Dermis microvascular lymphatic vessel endothelial cell (primary cell): ENCODE measurements around the gene SPAG5. TPM values are rescaled to one million over a fixed set of nuclear protein-coding genes. Genes with fewer than 3 reads are reported as not detected.

Experiments used
- DNase-seq, 2 donors: peaks; one replicate each; pipeline versions ENCODE4 v3.0.0 to v3.0.0-alpha.2; 2010; ENCODE audit warnings: low read depth in 2 of 2
- total RNA-seq: library from RNA; depleted of rRNA; stranded (reverse); fragments of >200 nt; gene quantifications from 2 replicates; pipeline ENCODE4 v1.2.1, GENCODE V29; 2014

Gene SPAG5
- total RNA-seq, 1 donor from 2014 or later: 22.2 TPM

DNA sequence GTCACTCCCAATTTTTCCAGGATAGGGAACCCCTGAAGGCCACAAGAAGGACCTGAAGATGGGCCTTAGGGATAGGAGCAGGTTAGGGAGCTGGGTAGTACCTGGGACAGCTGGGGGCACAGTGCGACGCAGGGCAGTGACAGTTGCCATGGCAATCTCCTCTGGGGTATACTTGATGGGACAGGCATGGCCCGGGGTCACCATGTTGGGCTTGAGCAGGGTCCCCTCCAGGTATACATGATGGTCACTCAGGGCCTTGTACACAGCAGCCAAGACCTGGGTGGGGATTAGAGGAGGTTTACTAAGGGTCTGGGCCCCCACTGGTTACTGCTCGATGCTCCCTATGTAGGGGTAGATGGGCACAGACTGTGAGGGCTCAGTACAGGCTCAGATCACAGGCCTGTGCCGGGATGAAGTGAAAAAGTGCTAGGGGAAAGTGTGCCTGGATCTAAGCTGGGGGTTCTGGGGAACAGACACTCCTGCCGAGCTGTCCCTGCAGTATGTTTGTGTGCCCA is 24.8 kb downstream of the SPAG5 start:
- no peak for DNase-seq

DNA sequence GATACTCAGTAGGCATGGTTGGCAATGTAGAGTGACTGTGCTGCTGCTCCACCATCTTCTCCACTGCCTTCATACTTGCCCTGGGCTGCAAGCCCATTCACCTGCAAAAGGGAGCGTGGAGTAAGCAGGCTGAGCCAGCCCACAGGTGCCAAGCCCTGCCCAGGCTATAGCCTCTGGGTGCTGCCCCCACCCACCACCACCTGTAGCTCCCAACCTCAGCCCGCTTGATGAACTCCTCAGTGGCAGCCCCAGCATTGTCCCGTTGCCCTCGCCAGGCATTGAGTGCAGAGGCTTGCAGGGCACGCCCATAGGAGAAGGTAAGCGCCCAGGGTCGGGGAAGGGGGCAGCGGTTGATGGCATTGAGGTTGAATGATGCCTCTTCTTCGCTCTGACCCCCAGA is 25.3 kb downstream of the SPAG5 start:
- DNase-seq: no peak

DNA sequence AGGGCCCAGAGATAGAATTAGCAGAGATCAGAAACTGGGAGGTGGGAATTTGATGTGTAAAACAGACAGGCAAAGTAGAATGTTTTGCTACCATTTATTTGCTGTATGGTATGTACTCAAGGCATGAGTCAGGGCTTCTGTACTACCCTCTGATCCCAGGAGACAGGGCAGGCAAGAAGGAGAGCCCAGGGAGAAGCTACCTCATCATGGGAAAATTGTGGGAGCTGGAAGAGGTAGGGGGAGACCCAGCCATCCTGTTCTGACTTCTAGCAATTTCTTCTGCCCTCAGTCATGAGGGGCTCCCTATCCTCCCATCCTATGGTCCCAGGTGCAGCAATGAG is 25.8 kb downstream of the SPAG5 start:
- no peak for DNase-seq

DNA sequence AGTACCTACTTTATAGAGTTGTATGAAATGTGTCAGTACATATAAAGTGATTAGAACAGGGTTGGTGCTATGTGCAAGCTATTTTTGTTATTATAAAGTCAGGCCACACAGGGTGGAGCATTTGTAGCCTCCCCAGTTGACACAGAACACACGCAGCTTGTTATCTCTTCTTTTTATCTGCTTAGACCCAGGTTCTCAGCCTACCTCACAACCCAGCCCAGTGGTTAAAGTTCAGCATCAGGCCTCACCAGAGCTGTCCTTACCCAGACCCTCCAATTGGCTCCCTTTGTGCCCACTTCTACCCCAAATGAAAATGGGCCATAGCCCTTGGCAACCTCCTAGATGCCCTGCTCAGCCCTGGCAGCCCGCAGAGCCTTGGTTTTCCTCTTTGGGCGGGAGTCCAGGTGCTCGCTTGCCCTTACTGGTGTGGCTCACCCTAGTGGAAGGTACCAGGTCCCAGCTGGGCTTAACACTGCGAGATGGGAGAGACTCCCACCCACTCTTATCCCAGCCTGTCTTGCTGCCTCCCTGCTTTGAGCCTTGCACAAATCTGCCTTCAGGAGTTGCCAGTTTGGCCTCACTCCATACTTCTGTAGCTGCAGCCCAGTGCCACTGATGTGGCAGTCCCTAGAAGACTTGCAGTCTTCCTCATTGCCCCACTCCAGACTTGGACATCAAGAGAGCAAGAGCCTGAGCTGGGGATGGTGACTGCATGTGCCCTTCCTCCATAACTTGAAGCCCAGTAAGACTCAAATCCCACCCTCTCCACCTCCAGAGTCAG is 26.4 kb downstream of the SPAG5 start:
- no peak for DNase-seq

DNA sequence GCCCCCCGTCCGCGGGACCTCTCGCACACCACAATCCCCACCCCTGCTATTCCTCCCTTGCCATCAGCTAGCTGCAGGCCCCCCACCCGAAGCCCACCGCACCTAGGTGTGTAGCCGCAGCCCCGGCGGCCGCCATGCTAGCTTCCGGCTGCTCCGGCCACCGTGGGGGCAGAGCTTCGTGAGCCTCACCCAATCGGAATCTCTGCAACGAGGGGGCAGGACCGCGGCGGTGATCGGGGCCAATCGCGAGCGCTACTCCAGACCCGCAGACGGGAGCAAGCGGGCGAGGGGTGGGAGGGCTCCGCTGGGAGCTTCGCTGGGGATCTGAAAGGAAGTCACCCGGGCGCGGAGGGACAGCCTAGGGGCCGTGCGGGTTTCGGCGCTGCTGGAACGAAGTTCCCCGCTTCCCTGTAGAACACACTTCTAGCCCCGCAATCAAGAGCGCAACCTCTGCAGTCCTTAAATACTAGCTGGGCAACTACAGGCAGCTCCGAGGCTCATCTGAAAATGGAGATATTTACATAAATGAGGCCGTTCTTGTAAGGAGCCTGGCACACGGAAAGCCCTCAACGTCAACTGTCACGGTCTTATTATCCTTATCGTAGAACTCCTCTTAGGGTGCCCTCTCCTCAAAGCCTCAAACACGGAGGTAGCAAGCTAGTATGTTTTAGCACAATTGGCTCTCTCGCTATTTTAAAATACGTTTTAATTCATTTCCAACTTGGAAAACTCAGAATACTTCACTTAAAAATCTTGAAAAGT is 27.3 kb downstream of the SPAG5 start, which contains the start of gene PIGS:
Gene PIGS (minus strand): TSS at position 164 of the 762 bp plus-strand sequence. CDS start 28 bp downstream, at position 136.
- peak; percentile 81 to 93 for DNase-seq

DNA sequence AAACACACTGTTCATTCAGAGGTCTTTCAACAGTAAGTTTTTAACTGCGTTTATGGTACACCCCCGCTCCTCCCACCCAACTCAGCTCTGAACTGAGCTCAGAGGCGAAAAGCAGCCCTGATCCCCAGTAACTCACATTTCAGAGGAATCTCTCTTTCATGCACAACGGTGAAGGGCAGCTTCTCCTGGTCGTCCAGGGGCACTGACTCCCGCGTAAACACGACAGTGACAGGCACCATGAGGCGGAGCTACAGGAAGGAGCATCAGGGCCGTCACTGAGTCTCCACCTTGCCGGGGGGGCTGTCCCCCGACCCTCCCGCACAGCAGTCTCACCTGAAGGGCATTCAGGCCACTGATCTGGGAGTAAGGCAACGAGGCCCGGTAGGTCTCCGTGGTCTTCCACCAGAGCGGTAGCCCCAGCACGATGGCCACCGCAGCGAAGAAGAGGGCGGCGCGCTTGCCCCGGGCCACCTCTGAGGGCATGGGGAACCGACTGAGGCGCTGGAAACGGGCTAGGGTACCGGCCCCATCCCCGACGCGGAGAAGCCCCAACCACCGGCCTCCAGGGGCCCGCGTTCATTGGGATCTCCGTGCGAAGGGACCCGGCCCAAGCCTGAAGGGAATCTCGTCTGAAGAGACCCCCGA is 28.0 kb downstream of the SPAG5 start:
- DNase-seq: peak; percentile 11 to 45

DNA sequence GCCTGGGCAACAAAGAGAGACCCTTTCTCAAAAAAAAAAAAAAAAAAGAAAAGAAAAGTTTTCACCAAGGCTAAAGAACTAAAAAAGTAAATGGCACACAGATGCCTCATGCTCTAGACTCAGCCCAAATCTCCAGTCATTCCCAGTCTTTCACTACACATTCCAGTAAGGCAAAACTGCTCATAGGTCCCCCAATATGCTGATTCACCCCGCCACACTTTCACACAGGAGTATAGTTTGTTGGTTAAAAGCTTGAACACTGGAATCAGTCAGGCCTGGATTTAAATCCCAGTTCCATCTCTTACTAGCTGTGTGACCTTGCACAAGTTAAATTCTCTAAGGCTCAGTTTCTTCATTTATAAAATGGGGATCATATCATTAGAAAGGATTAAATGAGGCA is 29.4 kb downstream of the SPAG5 start:
- DNase-seq: no peak

DNA sequence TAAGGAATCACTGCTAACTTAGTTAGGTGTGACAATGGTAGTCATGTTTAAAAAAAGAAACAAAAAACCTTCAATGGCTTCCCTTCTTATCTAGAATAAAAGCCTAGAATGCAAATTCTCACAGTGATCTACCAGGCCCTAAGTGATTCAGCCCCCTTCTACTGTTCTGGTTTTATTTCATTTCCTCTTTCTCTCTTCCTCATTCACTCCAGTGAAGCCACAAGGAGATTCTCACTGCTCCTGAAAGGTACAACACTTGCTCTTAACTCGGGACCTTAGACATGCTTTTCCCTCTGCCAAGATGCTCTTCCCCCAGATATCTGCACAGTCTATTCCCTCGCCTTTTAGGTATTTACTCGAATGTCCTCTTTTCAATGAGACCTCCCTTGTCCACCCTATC is 31.2 kb downstream of the SPAG5 start:
- DNase-seq: no peak

DNA sequence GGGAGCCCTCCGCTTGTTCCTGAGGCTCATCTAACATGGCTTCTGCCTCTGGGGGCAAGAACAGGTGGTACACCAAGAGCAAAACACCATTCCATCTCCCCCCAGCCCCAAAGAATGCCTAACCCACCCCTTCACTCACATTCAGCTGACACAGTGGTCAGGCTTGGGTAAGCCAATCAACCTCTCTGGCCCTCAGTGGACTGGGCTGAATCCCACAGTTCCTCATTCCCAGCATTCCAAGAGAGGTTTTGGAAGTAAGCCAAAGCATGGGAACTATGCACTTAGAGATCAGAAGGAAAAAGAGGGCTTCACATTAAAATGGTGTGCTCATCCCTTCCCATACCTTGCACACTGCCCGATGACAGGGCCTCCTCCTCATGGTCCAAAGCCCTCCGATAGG is 35.4 kb downstream of the SPAG5 start:
- peak; percentile 15 to 22 for DNase-seq

DNA sequence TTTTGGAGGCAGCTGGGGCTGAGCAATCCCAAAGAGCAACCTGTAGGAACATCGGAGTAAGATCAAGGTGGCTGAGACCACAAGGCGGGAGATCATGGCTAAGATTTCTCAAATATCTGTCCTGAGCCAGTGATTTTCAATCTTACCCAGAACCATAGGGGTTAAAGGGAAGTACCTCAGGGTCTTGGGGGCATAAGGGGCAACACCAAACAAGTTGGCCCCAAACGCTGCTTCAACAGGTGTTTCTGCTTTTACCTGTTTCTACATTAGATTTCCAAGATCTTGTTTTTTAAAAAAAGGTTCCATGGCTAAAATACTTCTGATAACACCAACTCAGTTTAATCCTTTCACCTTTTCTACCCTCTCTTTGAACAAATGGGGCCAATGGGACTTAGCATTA is 43.8 kb downstream of the SPAG5 start:
- no peak for DNase-seq

DNA sequence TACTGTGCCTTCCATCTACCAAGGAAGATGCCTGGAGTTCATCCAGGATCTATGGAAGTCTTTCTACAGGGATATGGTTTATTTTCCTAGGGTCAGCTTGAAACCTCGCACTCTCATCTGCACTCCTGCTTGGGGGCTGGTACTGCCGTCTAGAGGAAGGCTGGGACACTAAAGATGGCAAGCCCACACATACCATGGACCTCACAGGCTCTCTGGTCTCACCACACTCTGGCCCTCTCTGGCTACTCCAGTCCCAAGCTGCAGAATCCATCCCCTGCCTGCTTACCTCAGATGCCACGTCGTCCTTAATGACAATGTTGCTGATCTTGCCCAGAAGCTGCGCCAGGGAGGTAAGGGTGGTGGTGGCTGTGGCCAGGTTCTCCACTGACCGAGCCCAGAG is 44.3 kb downstream of the SPAG5 start:
- DNase-seq: no peak

DNA sequence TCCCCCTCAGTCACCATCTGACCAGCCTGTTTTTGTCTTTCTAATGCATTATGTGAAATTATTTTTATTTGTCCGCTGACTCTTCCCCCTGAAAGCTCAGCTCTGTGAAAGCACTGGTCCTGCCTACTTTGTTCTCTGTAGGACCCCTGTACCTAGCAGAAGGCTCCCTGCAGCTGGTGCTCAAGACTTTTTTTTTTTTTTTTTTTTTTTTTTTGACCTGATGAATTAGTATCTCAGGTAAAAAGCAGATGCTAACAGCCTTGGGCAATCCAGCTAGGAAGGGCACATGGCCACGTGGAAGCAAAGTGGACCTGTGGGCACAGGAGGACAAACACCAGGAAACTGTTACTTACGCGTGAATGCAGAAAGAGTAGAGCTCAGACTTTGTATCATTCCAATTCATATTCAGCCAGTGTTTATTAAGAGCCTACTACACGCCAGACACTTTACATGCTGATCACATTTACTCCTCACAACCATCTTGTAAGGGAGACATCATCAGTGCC is 45.8 kb downstream of the SPAG5 start:
- no peak for DNase-seq

DNA sequence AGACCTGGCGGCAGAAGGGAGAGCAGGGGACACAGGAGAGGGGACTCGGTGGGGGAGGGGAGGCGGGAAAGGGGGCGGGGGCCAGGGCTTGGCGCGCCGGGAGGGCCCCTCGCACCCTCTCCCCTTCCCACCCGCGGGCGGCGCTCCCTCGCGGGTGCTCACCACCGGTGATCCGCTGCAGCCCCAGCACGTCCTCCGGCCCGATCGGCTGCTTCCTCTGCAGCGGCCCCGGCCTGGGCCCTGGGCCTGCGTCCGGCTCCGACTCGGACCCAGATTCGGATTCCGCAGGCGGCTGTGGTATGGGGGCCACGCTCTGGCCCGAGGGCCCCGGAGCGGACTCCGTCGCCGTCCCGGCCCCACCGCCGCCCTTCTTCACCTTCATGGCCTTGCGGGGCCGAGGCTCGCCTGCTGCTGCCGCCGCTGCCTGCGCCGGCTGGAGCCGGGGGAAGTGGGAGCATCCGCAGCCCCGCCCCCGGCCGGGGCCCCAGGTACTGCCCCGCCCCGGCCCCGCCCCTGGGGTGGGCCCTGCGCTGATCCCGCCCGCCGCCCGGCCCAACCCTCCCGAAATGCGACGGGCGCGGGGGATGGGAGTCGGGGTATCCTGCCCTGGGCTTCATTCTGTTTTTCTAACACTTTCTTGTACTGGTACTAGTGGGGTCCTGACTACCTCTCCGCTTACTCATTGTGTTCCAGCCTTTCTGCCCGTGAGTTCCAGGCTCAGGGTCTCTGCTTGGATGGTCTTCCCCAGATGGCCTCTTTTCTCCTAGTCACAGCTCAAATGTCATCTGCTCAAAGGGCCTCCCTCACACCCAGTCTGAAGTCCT is 46.4 kb downstream of the SPAG5 start, which contains the start of gene UNC119:
Gene UNC119 (minus strand): TSS at position 449 of the 824 bp plus-strand sequence. CDS start 67 bp downstream, at position 382.
- peak; percentile 17 to 64 for DNase-seq

DNA sequence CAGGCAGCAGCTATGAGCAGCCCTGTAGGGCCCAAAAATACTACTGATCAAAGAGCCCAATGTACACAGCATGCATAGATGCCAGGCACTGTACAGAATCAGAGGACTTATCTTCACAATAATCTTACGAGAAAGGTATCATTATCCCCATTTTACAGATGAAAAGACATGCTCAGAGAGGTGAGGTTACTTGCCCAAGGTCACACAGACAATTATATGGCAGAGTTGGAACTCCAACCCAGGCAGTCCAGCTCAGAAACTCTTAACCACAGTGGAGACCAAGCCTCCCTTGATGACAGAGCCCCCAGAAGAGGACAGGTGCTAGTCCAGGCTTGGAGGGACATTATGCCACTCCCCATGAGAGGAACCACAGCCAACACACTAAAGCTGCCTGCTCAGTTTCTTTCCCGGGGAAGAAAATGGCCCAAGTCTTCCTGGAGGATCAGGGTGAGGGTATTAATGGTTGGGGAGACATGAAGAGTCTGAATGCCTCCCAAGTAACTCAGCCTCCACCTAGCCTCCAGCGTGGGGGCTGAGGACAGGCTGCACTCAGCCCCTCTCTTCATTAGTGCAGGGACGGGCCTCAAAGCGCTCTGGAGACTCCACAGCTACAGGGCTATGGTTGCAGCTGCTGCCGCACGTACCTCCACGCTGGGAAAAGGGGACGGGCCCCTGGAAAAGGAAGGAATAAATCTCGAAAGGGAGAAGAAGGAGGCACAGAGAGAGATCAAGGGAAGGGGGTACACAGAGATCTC is 47.2 kb downstream of the SPAG5 start:
- peak in 1 of 2 donors; percentile 16 for DNase-seq

DNA sequence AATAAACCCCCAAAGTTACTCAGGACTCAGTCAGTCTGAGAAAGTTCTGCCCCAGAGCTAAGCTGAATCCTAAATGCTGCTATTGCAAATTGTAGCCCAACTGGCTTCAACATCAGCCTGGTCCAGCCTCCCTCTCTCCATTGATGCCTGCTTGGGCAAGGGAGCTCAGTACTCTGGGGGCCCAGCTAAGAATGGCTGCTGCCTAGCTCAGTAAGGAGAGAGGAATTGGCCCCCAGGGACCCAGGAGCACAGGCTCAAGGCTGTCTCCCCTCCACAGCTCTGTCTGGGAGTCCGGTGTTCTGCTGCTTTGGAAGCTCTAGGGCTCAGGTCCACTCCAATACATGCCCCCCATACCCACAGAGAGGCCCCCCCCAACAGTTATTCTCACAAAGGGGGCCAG is 48.0 kb downstream of the SPAG5 start:
- DNase-seq: no peak

DNA sequence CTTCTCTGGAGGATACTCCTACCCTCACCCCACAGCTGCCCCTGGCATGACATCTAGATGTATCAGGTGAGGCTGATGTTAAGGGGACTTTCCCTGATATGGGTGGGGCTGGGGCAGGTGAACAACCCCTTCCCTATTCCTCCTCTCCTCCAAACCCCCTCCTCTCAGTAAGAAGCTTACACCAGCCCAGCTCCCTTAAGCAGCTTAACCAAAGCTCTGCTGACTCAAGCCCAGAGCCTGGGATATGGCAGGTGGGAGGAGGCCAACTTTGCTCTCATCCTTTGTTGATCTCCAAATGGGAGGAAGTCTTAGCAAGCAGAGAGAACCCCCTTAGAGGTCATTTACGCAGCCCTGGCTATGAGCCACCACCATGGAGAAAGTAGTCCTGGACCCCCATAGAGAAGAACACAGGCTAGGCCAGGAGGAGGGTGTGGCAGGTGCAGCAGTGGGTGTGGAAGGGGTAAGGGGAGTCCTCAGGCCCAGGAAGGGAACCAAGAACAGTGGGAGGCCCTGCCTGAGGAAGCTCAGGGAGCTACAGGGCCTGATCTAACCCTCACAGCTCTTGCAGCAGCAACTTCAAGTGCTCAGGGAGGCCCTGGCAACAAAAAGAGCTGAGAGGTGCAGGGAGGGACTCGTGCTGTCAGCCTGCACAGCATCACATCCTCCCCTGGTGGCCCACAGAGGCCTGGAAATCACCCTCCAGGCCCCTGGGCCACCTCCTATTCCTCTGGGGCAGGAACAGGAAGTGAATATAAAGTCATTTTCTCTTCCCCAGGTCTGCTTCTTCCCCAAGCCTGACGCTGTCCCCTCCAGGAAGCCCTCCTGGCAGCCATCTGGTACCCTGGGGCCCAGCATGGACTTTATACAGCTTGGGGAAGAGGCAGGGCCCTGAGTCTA is 49.3 kb downstream of the SPAG5 start:
- no peak for DNase-seq

DNA sequence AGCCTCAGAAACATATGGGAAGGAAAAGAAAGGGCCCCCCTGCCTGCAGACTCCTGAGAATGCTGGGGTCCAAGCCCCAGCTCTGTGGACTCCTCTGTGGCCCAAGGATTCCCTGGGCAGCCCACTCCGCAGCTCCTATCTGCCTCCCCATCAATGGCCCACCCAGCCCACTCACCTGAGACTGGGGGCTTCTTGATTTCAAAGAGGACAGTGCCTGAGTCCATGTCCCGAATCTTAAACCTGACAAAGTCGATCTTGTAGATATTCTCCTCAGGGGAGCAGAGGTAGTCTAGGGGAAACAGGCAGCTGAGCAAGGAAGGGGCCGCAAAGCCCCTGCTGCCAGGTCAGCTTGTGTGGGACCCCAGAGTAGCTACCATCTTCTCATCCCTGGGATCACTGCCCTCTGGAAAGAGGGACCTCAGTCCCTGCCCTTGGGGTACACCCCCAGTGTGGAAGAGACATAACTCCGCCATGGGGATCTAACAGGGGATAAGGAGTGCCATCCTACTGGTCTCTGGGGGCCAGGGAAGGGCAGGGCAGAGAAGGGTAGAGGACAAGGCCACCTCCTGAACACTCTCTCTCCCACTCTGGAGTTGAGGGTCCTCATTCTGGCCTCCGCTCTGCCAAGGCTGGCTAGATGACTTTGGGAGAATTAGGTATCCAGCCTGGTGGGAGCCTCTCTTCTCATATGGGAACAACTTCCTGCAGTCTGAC is 50.3 kb downstream of the SPAG5 start:
- DNase-seq: no peak

DNA sequence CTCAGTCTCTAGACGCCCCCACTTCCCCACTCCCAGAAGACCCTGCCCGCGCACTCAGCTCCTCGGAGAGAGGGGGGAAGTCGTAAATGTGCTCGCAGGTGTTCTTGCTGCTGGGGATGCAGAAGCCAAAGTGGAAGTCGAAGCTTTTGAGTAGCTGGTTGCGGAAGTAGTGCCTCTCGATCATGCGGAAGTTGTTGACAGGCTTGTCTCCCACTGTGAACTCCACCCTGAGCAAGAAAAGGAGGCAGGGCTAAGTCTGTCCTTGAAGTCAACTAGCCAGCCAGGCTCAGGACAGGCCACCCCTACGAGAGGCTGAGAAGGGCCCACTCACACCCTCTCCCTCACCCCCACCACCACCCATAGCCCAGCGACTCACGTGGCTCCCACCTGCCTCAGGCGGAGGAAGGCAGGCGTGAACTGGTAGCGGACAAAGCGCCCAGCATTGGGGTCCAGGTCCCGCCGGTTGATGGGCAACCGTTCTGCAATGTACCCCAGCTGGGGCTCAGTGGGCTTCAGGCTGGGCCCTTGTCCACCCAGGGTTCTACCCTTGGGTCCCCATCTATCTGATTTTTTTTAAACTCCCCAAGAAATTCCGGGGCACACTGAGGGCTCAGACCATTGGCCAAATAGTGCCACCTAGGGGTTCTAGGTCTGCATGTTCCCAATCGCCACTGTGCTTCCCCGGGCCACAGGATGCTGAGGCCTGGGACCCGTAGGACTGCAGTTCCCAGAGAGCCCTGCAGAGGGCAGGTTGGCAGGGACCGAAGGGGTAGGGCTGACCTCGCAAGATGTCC is 51.0 kb downstream of the SPAG5 start:
- peak; percentile 43 to 63 for DNase-seq
